CD4-positive, alpha-beta T cell treated with Interleukin-10 for 1 hour (primary cell): ENCODE measurements around the gene MAPK1.
"Not testable (repeated sequence)": the region's sequence is repeated elsewhere in the genome, so short reads cannot be mapped to it uniquely, and the experiment has no call there.

Experiments
- DNase-seq: peaks from one replicate; pipeline ENCODE4 v3.0.0-alpha.2; 2020

Gene MAPK1

DNA sequence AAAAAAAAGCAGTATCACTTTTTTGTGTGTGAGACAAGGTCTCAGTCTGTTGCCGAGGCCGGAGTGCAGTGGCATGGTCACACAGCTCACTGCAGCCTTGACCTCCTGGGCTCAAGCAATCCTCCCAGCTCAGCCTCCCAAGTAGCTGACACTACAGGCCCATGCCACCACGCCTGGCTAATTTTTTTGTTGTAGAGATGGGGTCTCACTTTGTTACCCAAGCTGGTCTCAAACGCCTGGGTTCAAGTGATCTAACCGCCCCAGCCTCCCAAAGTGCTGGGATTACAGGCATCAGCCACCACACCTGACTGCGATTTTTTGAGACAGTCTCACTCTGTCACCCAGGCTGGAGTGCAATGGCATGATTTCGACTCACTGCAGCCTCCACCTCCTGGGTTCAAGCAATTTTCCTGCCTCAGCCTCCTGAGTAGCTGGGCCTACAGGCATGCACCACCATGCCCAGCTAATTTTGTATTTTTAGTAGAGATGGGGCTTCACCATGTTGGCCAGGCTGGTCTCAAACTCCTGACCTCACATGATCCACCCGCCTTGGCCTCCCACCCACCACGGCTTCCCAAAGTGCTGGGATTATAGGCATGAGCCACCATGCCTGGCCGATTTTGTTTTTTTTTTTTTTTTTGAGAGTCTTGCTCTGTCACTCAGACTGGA, 147.1 kb downstream of the MAPK1 start:
- DNase-seq: not testable (repeated sequence)

DNA sequence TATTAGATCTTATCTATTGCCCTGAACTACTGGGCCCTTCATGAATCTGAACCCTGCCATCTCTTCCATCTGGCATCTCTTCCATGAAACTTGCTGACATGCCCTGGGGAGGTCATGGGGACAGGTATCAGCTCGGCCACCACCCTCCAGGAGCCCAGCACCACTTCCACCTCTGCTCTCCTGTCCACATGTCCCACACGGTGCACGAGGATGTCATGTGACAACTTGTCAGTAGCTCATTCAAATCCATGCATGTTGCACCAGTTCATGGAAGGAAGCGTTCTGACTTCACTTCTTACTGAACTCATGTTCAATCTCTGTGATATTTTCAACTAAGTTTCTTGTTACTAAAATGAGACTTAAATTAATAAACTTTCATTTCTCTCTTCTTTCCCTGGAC, 148.4 kb downstream of the MAPK1 start:
- no peak for DNase-seq

DNA sequence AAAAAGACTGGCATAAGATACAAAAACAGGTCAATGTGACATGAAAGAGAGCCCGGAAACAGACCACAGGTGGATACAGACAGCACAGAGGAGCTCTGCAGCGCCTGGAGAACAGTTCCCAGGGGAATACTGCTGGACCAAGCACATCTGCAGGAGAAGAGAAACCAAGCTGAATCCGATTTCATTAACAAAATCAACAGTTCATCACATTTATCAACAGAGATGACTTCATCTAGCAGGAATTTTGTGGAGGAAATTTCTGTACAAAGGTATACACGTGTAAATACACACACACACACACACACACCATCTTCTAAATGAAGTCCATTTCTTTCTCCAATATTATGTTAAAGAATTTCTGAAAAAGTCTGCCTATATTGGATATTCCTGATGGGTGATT, 148.9 kb downstream of the MAPK1 start:
- no peak for DNase-seq

DNA sequence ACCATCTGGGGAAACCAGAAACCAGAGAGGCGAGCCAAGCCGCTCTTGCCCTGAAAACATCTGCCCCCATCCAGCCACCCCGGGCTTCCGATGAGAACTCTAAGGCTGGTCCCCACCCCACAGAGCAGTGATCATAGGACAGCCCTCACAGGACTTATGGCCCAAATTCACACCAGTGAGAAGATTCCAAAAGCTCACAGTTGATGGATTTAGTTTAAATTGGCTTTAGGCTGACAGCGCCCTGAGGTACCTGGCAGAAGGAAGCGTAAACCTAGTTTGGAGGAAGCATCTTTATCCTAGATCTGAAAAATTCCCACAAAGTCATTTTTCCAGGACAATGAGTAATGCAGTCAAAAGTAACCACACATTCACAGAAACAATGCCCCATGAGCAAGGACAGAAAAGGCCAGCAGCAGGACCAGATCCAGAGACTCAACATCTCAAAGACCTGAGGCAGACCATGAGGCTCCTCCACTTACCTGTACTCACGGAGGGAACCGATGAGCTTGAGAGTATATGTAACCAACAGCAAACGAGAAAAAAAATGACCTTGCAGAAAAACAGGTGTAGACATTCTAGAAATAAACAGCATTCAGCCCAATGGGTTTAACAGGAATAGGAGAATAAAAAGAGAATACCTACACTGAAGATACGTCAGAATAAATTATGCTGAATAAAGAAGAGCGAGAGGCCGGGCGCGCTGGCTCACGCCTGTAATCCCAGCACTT, 150.9 kb downstream of the MAPK1 start:
- DNase-seq: not testable (repeated sequence)

DNA sequence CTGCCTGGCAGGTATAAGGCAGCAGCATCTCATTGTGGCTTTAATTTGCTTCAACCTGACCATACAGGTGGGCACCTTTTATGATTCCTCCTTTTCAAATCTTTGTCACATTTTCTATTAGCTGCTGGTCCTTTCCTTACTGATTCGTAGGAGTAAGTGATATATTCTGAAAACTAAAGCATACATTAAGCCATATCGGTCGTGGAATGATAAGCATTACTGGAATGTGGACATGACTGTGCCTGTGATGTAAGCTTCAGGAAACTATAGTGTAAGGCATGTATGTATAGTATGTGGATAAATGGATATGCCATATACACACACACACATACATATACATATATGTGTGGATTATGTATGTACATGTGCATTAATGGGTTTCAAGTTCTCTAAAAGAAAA, 152.7 kb downstream of the MAPK1 start:
- no peak for DNase-seq

DNA sequence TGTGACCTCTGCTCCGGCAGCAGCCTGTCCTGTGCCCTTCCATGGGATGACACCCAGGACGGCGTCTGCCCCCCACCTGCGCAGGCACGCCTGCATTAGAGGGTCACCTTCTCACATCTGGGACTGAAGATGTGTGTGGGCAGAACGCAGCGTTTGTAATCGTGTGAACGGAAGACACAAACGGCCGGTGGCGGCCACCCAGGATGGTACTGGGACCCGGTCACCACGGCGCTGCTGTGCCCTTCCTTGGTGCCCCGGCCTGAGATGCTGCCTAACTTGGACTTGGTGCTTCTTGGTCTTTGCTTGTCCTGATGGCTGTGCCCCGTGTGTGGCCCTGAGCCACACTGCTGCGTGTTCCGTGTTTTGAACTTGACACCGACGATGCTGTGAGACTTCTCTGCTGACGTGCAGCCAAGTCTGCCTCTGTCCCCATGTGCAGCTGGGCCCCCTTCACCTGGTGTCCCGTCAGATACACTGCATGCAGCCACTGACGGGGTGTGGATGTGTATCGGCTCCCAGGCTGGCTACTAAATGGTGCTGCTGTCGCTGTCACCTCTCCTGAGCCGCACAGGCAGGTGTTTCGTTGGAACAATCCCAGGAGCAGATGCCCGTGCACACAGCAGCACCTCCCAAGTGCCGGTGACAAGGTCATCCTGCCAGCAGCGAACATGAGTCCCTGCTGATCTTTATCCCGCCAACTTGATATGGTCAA, 153.2 kb downstream of the MAPK1 start:
- DNase-seq: no peak

DNA sequence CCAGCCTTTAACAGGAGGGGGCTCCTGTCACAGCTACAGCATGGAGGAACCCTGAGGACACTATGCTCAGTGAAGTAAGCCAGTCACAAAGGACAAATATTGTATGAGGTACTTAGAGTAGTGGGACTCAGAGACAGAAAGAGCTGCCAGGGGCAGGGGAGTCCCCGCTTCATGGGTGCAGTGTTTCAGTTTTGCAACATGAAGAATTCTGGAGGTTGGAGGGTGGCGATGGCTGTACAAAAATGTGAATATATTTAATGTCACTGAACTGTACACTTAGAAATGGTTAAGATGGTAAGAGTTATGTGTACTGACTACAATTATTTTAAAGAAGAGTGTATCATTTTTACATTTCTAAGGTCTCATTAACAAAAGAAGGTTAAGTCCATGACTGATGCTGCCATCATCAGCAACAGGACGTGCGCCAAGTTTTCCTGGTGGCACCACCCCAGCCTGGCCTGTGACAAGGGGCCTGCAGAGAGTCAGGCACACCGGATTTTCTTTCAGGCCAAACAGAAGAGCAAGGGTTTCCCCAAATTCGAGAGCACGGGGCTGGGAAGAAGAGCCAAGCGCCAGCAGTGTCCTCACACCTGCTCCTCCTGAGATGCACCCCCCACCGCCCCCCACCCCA, 153.9 kb downstream of the MAPK1 start:
- no peak for DNase-seq

DNA sequence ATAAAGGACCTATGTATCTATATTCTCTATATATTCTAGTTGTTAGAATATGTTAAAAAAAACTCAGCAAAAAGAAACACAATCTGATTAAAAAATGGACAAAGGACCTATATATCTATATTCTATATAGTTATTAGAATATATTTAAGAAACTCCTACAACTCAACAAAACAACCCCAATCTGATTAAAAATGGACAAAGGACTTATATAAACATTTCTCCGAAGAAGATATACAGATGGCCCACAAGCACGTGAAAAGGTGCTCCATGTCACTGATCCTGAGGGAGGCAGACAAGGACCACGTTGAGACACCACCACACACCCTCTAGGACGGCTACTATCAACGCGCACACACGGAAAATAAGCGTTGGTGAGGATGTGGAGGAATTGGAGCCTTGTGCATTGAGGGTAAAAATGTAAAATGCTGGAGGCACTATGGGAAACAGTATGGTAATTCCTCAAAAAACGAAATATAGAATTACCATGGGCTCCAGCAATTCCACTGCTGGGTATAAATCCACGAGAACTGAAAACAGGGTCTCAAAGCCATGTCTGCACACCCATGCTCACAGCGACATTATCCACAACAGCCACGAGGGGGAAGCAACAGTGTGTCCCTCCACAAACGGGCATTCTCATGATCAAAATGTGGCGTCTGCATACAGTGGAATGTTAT, 154.6 kb downstream of the MAPK1 start:
- peak; percentile 73 for DNase-seq

DNA sequence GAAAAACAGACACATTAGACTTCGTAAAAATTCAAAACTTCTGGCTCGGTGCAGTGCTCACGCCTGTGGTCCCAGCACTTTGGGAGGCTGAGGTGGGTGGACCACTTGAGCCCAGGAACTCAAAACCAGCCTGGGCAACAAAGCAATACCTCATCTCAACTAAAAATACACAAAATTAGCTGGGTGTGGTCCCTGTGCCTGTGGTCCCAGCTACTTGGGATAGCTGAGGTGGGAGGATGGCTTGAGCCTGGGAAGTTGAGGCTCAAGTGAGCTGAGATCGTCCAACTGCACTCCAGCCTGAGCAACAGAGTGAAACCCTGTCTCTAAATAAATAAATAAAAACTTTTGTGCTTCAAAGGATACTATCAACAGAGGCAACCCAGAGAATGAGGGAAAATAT, 155.6 kb downstream of the MAPK1 start:
- no peak for DNase-seq

DNA sequence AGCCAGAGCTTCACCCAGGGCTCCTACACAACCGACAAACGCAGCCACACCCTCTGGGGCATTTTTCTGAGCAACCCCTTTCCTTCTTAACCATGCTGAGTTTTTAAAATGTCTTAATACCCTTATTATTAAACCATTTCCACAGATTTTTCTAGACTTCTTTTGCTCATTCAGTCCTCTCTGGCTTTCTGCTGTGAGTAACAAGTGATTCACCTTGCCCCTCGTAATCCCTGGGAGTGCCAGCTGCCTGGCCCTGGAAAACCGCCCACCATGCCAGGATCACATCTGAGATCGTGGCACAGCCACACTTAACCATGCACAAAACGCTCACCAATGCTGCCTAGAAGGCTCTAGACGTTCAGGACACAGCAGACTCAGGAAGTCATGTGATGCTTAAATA, 157.3 kb downstream of the MAPK1 start:
- DNase-seq: no peak

DNA sequence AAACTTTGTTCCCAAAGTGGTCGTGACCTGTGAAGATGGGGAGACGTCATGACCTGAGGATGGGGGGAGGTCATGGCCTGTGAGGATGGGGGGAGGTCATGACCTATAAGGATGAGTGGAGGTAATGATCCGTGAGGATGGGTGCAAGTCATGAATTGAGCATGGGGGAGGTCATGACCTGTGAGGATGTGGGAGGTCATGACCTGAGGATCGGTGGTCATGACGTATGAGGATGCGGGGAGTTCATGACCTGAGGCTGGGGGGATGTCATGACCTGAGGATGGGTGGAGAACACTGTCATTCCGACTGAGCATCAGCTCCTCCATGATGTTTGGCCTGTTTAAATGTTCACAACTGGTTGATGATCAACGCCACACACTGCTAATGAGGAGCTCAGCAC, 157.8 kb downstream of the MAPK1 start:
- DNase-seq: no peak

DNA sequence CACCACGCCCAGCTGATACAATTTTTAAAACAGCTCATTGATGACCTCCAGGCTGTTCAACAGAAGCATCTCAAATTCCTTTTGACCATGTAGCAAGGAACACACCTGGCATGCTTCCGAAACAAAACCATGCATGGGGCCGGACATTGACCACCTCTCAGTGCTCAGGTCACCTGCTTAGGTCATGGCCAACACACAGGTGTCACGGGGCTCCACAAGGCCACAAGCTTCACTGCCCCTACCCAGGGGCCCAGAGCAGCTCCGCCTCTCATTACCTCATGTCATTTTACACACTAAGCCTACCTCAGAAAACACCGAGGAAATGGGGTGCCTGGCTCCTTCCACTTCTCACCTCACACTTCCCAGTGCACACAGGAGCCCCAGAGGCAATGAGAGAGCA, 158.5 kb downstream of the MAPK1 start:
- DNase-seq: no peak

DNA sequence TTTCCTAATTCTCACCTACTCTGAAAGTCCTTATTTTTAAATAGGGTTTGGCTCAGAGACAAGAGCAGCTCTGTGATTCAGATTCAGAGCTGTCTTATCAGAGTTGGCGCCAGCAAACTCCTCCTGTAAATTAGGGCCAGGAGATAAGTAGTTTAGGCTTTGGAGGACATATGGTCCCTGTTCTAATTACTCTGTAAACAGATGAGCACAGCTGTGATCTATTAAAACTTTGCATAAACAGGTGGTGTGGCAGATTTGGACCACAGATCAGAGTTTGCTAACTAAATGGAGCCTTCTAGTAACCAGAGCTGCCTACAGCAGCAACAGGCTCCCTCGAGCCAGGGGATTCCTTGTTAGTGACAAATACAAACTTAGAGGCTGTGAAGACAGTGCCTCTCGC, 159.8 kb downstream of the MAPK1 start:
- no peak for DNase-seq
